ENCODE data around the gene TNFRSF1A. TPM values are rescaled to one million over a fixed set of nuclear protein-coding genes. Genes with fewer than 3 reads are reported as not detected.

Gene TNFRSF1A
- total and polyA plus RNA-seq, 2 of the 13 experiments (the other 11 are each of a cell fraction or from before 2014, with no cell fraction given): 41.5 to 61.2 TPM

- TF ChIP-seq, protein P1, sequence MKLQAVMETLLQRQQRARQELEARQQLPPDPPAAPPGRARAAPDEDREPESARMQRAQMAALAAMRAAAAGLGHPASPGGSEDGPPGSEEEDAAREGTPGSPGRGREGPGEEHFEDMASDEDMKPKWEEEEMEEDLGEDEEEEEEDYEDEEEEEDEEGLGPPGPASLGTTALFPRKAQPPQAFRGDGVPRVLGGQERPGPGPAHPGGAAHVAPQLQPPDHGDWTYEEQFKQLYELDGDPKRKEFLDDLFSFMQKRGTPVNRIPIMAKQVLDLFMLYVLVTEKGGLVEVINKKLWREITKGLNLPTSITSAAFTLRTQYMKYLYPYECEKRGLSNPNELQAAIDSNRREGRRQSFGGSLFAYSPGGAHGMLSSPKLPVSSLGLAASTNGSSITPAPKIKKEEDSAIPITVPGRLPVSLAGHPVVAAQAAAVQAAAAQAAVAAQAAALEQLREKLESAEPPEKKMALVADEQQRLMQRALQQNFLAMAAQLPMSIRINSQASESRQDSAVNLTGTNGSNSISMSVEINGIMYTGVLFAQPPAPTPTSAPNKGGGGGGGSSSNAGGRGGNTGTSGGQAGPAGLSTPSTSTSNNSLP (IDR thresholded peaks at IDR 0.05; ENCODE audit: low read depth, low read length): no peak
- TF ChIP-seq NFKBIZ (CRISPR knock-in tag; IDR thresholded peaks at IDR 0.05) (no peak), ZNF780A (CRISPR knock-in tag; IDR thresholded peaks at IDR 0.05) (no peak), ZNF281 (CRISPR knock-in tag; IDR thresholded peaks at IDR 0.05; ENCODE audit: borderline replicate concordance) (no peak), MED1 (CRISPR knock-in tag; IDR thresholded peaks at IDR 0.05) (no peak), RBM39 (IDR thresholded peaks at IDR 0.05; ENCODE audit: low read depth, low read length, poor library complexity, severe bottlenecking) (no peak), ZMYM3 (CRISPR knock-in tag; IDR thresholded peaks at IDR 0.05) (0 out of 2 replicates have a peak, but pooled peaks have one; percentile 43), MXD1 (CRISPR knock-in tag; IDR thresholded peaks at IDR 0.05) (no peak)
Observed at GRCh38 chr12:6351622-6352021, 9.7 kb upstream of the TNFRSF1A start (continued).
